AG04450 (cell line): Measurements from ENCODE around the gene ATG2A. TPM values are rescaled to one million over a fixed set of nuclear protein-coding genes. Genes with fewer than 3 reads are reported as not detected.

ENCODE experiments used
- CTCF ChIA-PET: fragments of 300-600, 350-600 bp; formaldehyde crosslinking; extraction: SDS; loops from one replicate; lab custom pipeline; 2022; ENCODE audit warnings: antibody characterized with exemption, inconsistent platforms; lab: Charles Lee
- POLR2A ChIA-PET: fragments of 350-600 bp; formaldehyde crosslinking; extraction: SDS; loops from one replicate; lab custom pipeline; 2021; ENCODE audit warnings: antibody characterized with exemption, inconsistent platforms; lab: Yijun Ruan, JAX
- DNase-seq: peaks from one replicate; pipeline ENCODE4 v3.0.0-alpha.2; 2011; ENCODE audit warnings: low read depth, low spot score
- H3K27ac ChIP-seq: one replicate; pipeline ENCODE4 v1.5.1; 2012; ENCODE audit warnings: low read depth, low read length, control low read depth
- H3K27me3 ChIP-seq: one replicate; pipeline ENCODE4 v1.6.0; 2012; ENCODE audit warnings: low read length; ENCODE audit not compliant: control insufficient read depth, insufficient read depth
- H3K4me3 ChIP-seq: 2 replicates; pipeline ENCODE4 v1.5.1; 2011; ENCODE audit warnings: mild to moderate bottlenecking, low read depth, low read length, control low read depth
- H3K9me3 ChIP-seq: 2 replicates; pipeline ENCODE4 v1.5.1; 2012; ENCODE audit warnings: low read length; ENCODE audit not compliant: control insufficient read depth, insufficient read depth
- CTCF ChIP-seq: IDR thresholded peaks from 2 replicates; pipeline ENCODE4 v1.5.1; 2011; ENCODE audit warnings: low read depth, low read length, control low read depth, inconsistent platforms
- polyA plus RNA-seq: library from polyadenylated mRNA; depleted of rRNA; stranded (reverse); fragments of >200 nt; gene quantifications from 2 replicates; pipeline ENCODE4 v1.2.3, GENCODE V29; 2011

ATG2A gene
- polyA plus RNA-seq, 1 experiment = 3.7 TPM

DNA sequence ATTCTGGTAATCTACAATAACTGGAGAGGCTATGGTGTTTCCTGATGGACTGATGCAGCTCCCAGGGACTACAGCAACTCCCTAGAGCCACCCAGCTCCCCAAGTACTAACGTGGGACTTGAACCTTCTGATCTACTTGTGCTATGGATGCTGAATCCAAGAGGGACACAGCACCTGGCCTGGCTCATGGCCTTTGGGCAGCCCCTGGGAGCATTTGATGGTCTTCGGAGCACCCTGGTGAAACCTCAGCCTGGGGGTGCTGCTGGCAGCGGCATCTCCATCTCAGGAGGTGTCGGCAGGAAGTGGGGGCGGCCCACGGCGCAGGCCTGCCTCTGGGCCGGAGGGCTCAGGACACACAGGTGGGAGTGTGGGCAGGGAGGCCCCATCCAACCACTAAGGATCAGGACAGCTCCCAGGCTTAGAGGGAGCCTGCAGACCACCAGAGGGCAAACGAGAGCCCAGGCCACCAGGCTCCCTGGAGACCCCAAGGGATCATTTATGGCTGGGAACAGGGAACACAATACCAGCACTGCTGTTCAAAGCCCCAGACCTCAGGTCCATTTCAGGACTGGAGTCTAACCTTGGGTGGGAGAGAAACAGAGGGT is 47.3 kb downstream of the ATG2A start:
- CTCF ChIA-PET = interaction anchor here (1.0 to 3.6 kb wide), 7 partner anchors 8 to 249 kb away, joined by 3 to 11 read pairs (median 5); partner anchors contain the start of genes CDC42BPG and EHD1
- POLR2A ChIA-PET = interaction anchor here (0.6 to 9.3 kb wide), 10 partner anchors 8 to 629 kb away, joined by 3 to 105 read pairs (median 4); partner anchors contain the start of genes EHD1, MALAT1 and SF1
- DNase-seq = no peak
- H3K27me3 ChIP-seq = no peaks in the 10 kb centered on the region
- peak overlapping the region; percentile 95 for H3K27ac ChIP-seq
- peak; percentile 46 for TF ChIP-seq CTCF
- peak overlapping the region; percentile 5; the same call in 1 of the 2 replicates for H3K4me3 ChIP-seq
- no peaks in the 10 kb centered on the region; the same call in 1 of the 2 replicates for H3K9me3 ChIP-seq

DNA sequence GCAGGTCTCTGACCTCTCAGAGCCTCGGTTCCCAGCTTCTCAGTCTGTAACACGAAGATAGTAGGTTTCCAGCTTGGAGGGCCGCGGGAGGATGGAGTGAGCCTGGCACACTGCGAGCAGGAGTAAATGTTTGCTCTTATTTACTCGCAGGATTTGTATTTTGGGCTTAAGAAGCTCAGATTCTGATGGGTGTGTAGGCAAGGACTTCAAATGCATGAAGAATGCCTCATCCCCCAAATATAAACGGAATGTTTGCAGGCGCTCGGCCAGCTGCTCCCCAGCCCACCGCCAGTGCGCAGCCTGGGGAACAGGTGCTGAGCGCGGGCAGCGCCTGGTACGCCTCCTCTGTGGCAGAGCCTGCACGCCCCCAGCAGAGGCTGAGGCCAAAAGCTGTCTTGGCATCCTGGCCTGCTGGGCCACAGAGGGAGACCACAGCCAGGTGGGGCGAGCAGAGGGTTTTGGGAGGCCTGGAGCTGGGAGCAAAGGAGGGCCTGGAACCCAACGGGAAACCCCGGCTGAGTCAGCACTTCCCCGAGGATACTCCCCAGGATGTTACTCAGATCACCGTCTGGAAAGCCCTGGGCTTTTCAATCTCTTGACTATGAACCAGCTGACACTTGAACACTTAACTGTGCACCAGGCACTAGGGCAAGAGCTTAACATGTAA is 48.0 kb downstream of the ATG2A start:
- Histone ChIP-seq H3K27me3 (no peaks in the 10 kb centered on the region), H3K27ac (peak overlapping the region; percentile 95), H3K9me3 (no peaks in the 10 kb centered on the region; the same call in 1 of the 2 replicates), H3K4me3 (peak overlapping the region; percentile 21)
- peak; percentile 81 for DNase-seq
- POLR2A ChIA-PET = interaction anchor here (0.9 to 9.3 kb wide), 9 partner anchors 9 to 630 kb away, joined by 3 to 105 read pairs (median 4); partner anchors contain the start of genes EHD1, MALAT1 and SF1
- CTCF ChIA-PET = interaction anchor here (0.8 to 3.6 kb wide), 9 partner anchors 8 to 249 kb away, joined by 3 to 11 read pairs (median 4); partner anchors contain the start of genes CDC42BPG and EHD1
- TF ChIP-seq CTCF = 0 out of 2 replicates have a peak, but pooled peaks have one; percentile 4

GRCh38 chr11:64867748-64868462 is 49.1 kb downstream of the ATG2A start:
- peak overlapping the region; percentile 95 for H3K27ac ChIP-seq
- CTCF ChIA-PET = interaction anchor here (1.0 to 3.6 kb wide), 3 partner anchors 19 to 24 kb away, joined by 3 to 11 read pairs (median 5); partner anchors contain the start of gene CDC42BPG

DNA sequence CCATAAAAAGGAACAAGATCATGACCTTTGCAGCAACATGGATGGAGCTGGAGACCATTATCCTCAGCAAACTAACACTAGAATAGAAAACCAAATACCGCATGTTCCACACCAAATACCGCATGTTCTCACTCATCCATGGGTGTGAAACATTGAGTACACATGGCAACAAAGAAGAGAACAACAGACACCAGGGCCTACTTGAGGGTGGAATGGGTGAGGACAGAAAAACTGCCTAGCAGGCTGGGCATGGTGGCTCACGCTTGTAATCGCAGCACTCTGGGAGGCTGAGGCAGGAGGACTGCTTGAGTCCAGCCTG is 50.9 kb downstream of the ATG2A start:
- TF ChIP-seq CTCF = no peak
- no peak for DNase-seq
- Histone ChIP-seq H3K9me3 (no peaks in the 10 kb centered on the region; the same call in 1 of the 2 replicates), H3K27me3 (no peaks in the 10 kb centered on the region), H3K27ac (peak overlapping the region; percentile 57), H3K4me3 (no peak overlapping the region)
- ChIA-PET POLR2A (interaction anchor here (9.3 kb wide), 1 partner anchor 11 kb away, joined by 105 read pairs; the partner anchor contains the start of gene EHD1), CTCF (interaction anchor here (1.5 to 2.8 kb wide), 2 partner anchors 12 to 21 kb away, joined by 4 to 19 read pairs; no protein-coding TSS in a partner anchor)

More at GRCh38 chr11:64867748-64868462, 49.1 kb downstream of the ATG2A start:
- no peak overlapping the region for H3K4me3 ChIP-seq
- POLR2A ChIA-PET = interaction anchor here (1.5 to 9.3 kb wide), 3 partner anchors 10 to 20 kb away, joined by 4 to 105 read pairs (median 37); partner anchors contain the start of gene EHD1
- no peaks in the 10 kb centered on the region; the same call in 1 of the 2 replicates for H3K9me3 ChIP-seq
- no peaks in the 10 kb centered on the region for H3K27me3 ChIP-seq
- no peak for DNase-seq
- TF ChIP-seq CTCF = no peak
